H9 (cell line): ENCODE results near the gene TGFB3. TPM values are rescaled to one million over a fixed set of nuclear protein-coding genes. Genes with fewer than 3 reads are reported as not detected.

Experiments used
- DNase-seq: peaks from one replicate; pipeline ENCODE4 v3.0.0-alpha.2; 2017
- H2AFZ ChIP-seq: one replicate; pipeline ENCODE4 v1.6.1; 2013; ENCODE audit warnings: mild to moderate bottlenecking, low read length, control low read depth, moderate library complexity
- H2AK5ac ChIP-seq: 2 replicates; pipeline ENCODE4 v1.6.1; 2013; ENCODE audit warnings: low read length, control low read depth, mixed read lengths; ENCODE audit not compliant: insufficient read length
- H2BK120ac ChIP-seq: one replicate; pipeline ENCODE4 v1.6.1; 2013; ENCODE audit warnings: low read depth, mild to moderate bottlenecking, low read length, control low read depth, inconsistent platforms; ENCODE audit not compliant: poor library complexity, severe bottlenecking
- H2BK12ac ChIP-seq: 2 replicates; pipeline ENCODE4 v1.6.1; 2013; ENCODE audit warnings: low read length, control low read depth, mixed read lengths, low read depth; ENCODE audit not compliant: insufficient read length
- H2BK15ac ChIP-seq: 2 replicates; pipeline ENCODE4 v1.6.1; 2013; ENCODE audit warnings: low read depth, low read length, control low read depth
- H2BK20ac ChIP-seq: one replicate; pipeline ENCODE4 v1.6.1; 2013; ENCODE audit warnings: low read depth, mild to moderate bottlenecking, low read length, control low read depth, inconsistent platforms; ENCODE audit not compliant: poor library complexity, severe bottlenecking
- H2BK5ac ChIP-seq: 2 replicates; pipeline ENCODE4 v1.6.1; 2013; ENCODE audit warnings: low read length, control low read depth, mixed read lengths; ENCODE audit not compliant: insufficient read length
- H3K14ac ChIP-seq: 2 replicates; pipeline ENCODE4 v1.6.1; 2013; ENCODE audit warnings: low read length, control low read depth; ENCODE audit not compliant: insufficient read depth
- H3K18ac ChIP-seq: 2 replicates; pipeline ENCODE4 v1.6.1; 2013; ENCODE audit warnings: low read depth, mild to moderate bottlenecking, mixed read lengths, low read length, control low read depth; ENCODE audit not compliant: insufficient read length
- H3K23ac ChIP-seq: 2 replicates; pipeline ENCODE4 v1.6.1; 2013; ENCODE audit warnings: low read length, control low read depth, mixed read lengths, low read depth; ENCODE audit not compliant: insufficient read length
- H3K23me2 ChIP-seq: 2 replicates; pipeline ENCODE4 v1.6.1; 2013; ENCODE audit warnings: low read depth, mild to moderate bottlenecking, mixed read lengths, low read length, control low read depth; ENCODE audit not compliant: insufficient read length, poor library complexity, severe bottlenecking
- H3K27ac ChIP-seq: 2 replicates; pipeline ENCODE4 v1.5.1; 2013; ENCODE audit warnings: low read length, control low read depth, mixed read lengths, low read depth; ENCODE audit not compliant: insufficient read length
- H3K27me3 ChIP-seq: 2 replicates; pipeline ENCODE4 v1.6.1; 2013; ENCODE audit warnings: low read length, control low read depth, inconsistent platforms; ENCODE audit not compliant: insufficient read depth
- H3K4ac ChIP-seq: 2 replicates; pipeline ENCODE4 v1.6.1; 2013; ENCODE audit warnings: low read depth, mild to moderate bottlenecking, control low read depth, inconsistent platforms, low read length, moderate library complexity
- H3K4me1 ChIP-seq: 2 replicates; pipeline ENCODE4 v1.6.1; 2013; ENCODE audit warnings: low read length, control low read depth, inconsistent platforms; ENCODE audit not compliant: insufficient read depth
- H3K4me2 ChIP-seq: 2 replicates; pipeline ENCODE4 v1.6.1; 2013; ENCODE audit warnings: low read length, control low read depth, mixed read lengths; ENCODE audit not compliant: insufficient read length, insufficient read depth
- H3K56ac ChIP-seq: 2 replicates; pipeline ENCODE4 v1.6.1; 2013; ENCODE audit warnings: low read depth, mild to moderate bottlenecking, mixed read lengths, low read length, control low read depth; ENCODE audit not compliant: insufficient read length
- H3K79me1 ChIP-seq: 2 replicates; pipeline ENCODE4 v1.6.1; 2013; ENCODE audit warnings: low read depth, mild to moderate bottlenecking, moderate library complexity, low read length, control low read depth, inconsistent platforms; ENCODE audit not compliant: insufficient read depth, poor library complexity, severe bottlenecking
- H3K79me2 ChIP-seq: 2 replicates; pipeline ENCODE4 v1.6.1; 2013; ENCODE audit warnings: low read length, control low read depth, inconsistent platforms; ENCODE audit not compliant: insufficient read depth
- H3K9ac ChIP-seq: 2 replicates; pipeline ENCODE4 v1.6.1; 2013; ENCODE audit warnings: low read length, control low read depth, mixed read lengths; ENCODE audit not compliant: insufficient read length; ENCODE audit errors: extremely low read depth
- H3K9me3 ChIP-seq: one replicate; pipeline ENCODE4 v1.6.1; 2013; ENCODE audit warnings: low read depth, low read length, inconsistent platforms; ENCODE audit not compliant: control insufficient read depth
- H3T11ph ChIP-seq: one replicate; pipeline ENCODE4 v1.6.1; 2013; ENCODE audit warnings: mild to moderate bottlenecking, low read length, control low read depth, inconsistent platforms
- H4K20me1 ChIP-seq: one replicate; pipeline ENCODE4 v1.6.1; 2013; ENCODE audit not compliant: control insufficient read depth, insufficient read length, insufficient read depth
- H4K5ac ChIP-seq: 2 replicates; pipeline ENCODE4 v1.6.1; 2013; ENCODE audit warnings: low read depth, mild to moderate bottlenecking, mixed read lengths, low read length, control low read depth; ENCODE audit not compliant: insufficient read length
- H4K8ac ChIP-seq: replicated peaks from 2 replicates; pipeline ENCODE4 v1.6.1; 2013; ENCODE audit warnings: low read length, control low read depth, mixed read lengths, low read depth; ENCODE audit not compliant: insufficient read length
- H4K91ac ChIP-seq: 2 replicates; pipeline ENCODE4 v1.6.1; 2013; ENCODE audit warnings: low read depth, mild to moderate bottlenecking, moderate library complexity, mixed read lengths, low read length, control low read depth; ENCODE audit not compliant: insufficient read length
- H3K27ac Mint-ChIP-seq, 3 experiments: 2 replicates in 2 of 3; 3 replicates in 1 of 3; pipeline ENCODE4 v1.8.0; 2020 to 2021; ENCODE audit warnings: mixed read lengths in 3 of 3, mild to moderate bottlenecking in 1 of 3, moderate library complexity in 1 of 3
- H3K27me3 Mint-ChIP-seq: 2 replicates; pipeline ENCODE4 v1.8.0; 2021; ENCODE audit warnings: low read depth, mild to moderate bottlenecking, moderate library complexity, mixed read lengths
- H3K36me3 Mint-ChIP-seq, 3 experiments: 2 replicates in 2 of 3; 3 replicates in 1 of 3; pipeline ENCODE4 v1.8.0; 2020 to 2021; ENCODE audit warnings: low read depth in 3 of 3, mixed read lengths in 3 of 3; ENCODE audit not compliant: insufficient read depth in 1 of 3
- H3K4me1 Mint-ChIP-seq, 2 experiments: 2 replicates each; pipeline ENCODE4 v1.8.0; 2020; ENCODE audit warnings: mixed read lengths in 2 of 2
- H3K4me3 Mint-ChIP-seq, 2 experiments: 2 replicates in 1 of 2; 3 replicates in 1 of 2; pipeline ENCODE4 v1.8.0; 2020 to 2021; ENCODE audit warnings: mild to moderate bottlenecking in 2 of 2, mixed read lengths in 2 of 2, moderate library complexity in 1 of 2
- H3K9me3 Mint-ChIP-seq, 2 experiments: 2 replicates in 1 of 2; 3 replicates in 1 of 2; pipeline ENCODE4 v1.8.0; 2020; ENCODE audit warnings: mild to moderate bottlenecking in 2 of 2, mixed read lengths in 2 of 2, moderate library complexity in 1 of 2
- WGBS: extraction: QIAGEN DNeasy Blood & Tissue Kit; methylation state at CpG from one replicate; pipeline ENCODE4 v1.1.7; 2013; ENCODE audit warnings: missing lambda C conversion rate, low lambda C conversion rate, mixed read lengths; ENCODE audit not compliant: insufficient read length; ENCODE audit errors: extremely low coverage; 5-methylcytosine and 5-hydroxymethylcytosine counted together
- total RNA-seq: library from RNA; stranded (reverse); gene quantifications from 2 replicates; pipeline ENCODE4 v1.2.1, GENCODE V29; 2021
- TF ChIP-seq, protein P1 (sequence below): fragments of 200-600 bp; sonication (generic); conservative IDR thresholded peaks from 3 replicates; pipeline ENCODE4 v1.8.0; 2021; ENCODE audit warnings: antibody characterized with exemption, mild to moderate bottlenecking

TGFB3 gene
- total RNA-seq, 1 experiment from 2014 or later: 0.37 TPM

DNA sequence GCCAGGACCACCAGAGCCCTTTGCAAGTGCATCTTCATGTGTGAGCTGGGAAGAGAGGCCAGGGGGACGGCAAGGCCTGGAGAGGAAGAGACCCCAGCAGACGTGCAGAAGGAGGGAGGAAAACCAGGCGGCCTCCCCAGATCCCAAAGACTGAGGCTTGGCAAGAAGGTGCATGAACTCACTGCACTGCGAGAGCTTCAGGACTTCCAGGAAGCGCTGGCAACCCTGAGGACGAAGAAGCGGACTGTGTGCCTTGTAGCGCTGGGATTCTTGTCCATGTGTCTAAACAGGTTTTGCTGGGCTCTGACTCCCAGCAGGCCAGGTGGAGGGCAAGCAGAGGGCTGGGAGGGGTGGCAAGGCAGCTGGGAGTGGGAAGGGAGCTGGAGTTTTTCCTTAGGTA is 939 bp downstream of the TGFB3 start:
- Histone ChIP-seq H3K23ac (no peak overlapping the region), H2BK15ac (no peak overlapping the region), H3K4ac (no peak overlapping the region), H4K91ac (no peak overlapping the region), H2BK5ac (no peak overlapping the region), H3K79me2 (no peaks in the 10 kb centered on the region), H2AK5ac (no peak overlapping the region), H3K4me1 (peaks cover 8% of the 10 kb centered on the region; the same call in 1 of the 2 replicates), H4K8ac (no peak overlapping the region), H3K4me2 (no peak overlapping the region), H3K79me1 (no peaks in the 10 kb centered on the region), H3K18ac (no peak overlapping the region), H3K27ac (no peak overlapping the region), H3K14ac (no peak overlapping the region), H3K9me3 (no peaks in the 10 kb centered on the region), H3T11ph (no peak overlapping the region), H2BK20ac (no peak overlapping the region), H2AFZ (no peak overlapping the region), H3K9ac (no peak overlapping the region), H3K27me3 (peaks cover 2% of the 10 kb centered on the region; the same call in 1 of the 2 replicates), H3K56ac (no peak overlapping the region), H3K23me2 (peaks cover 12% of the 10 kb centered on the region), H2BK12ac (no peak overlapping the region), H4K20me1 (no peaks in the 10 kb centered on the region), H2BK120ac (no peak overlapping the region), H4K5ac (no peak overlapping the region)
- Mint-ChIP-seq H3K4me1 (peaks cover 38 to 42% of the 10 kb centered on the region in 2 experiments), H3K9me3 (no peaks in the 10 kb centered on the region), H3K27ac (no peak overlapping the region), H3K27me3 (peaks cover 59% of the 10 kb centered on the region), H3K4me3 (peak overlapping the region; percentile 70 to 89), H3K36me3 (no peaks in the 10 kb centered on the region; a peak in 1 of 7 replicates)
- no CpG with 5 or more reads among the region's 8 CpGs for WGBS
- no peak for DNase-seq
- TF ChIP-seq, protein P1, sequence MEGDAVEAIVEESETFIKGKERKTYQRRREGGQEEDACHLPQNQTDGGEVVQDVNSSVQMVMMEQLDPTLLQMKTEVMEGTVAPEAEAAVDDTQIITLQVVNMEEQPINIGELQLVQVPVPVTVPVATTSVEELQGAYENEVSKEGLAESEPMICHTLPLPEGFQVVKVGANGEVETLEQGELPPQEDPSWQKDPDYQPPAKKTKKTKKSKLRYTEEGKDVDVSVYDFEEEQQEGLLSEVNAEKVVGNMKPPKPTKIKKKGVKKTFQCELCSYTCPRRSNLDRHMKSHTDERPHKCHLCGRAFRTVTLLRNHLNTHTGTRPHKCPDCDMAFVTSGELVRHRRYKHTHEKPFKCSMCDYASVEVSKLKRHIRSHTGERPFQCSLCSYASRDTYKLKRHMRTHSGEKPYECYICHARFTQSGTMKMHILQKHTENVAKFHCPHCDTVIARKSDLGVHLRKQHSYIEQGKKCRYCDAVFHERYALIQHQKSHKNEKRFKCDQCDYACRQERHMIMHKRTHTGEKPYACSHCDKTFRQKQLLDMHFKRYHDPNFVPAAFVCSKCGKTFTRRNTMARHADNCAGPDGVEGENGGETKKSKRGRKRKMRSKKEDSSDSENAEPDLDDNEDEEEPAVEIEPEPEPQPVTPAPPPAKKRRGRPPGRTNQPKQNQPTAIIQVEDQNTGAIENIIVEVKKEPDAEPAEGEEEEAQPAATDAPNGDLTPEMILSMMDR: no peak
